Spleen (tissue), 11 donors: Measurements from ENCODE around the gene UNC13B. TPM values are rescaled to one million over a fixed set of nuclear protein-coding genes. Genes with fewer than 3 reads are reported as not detected.

ENCODE experiments used
- DNase-seq: peaks from one replicate; pipeline ENCODE4 v3.0.0-alpha.2; 2020
- H3K27ac ChIP-seq, 8 donors: fragments of 200-600 bp; sonication (generic) in 7 of 8; 1 replicate in 4 of 8; 2 replicates in 4 of 8; pipeline versions ENCODE4 v1.5.0 to v1.8.0; 2016 to 2021; ENCODE audit warnings: inconsistent platforms in 4 of 8, mild to moderate bottlenecking in 4 of 8, moderate library complexity in 1 of 8
- H3K27me3 ChIP-seq, 7 donors: fragments of 200-600 bp; sonication (generic) in 6 of 7; replicated peaks in 1 of 7; 1 replicate in 4 of 7; 2 replicates in 3 of 7; pipeline versions ENCODE4 v1.5.0 to v1.8.0; 2016 to 2021; ENCODE audit warnings: inconsistent platforms in 3 of 7, mild to moderate bottlenecking in 1 of 7
- H3K36me3 ChIP-seq, 6 donors: fragments of 200-600 bp; sonication (generic) in 5 of 6; 1 replicate in 4 of 6; 2 replicates in 2 of 6; pipeline versions ENCODE4 v1.5.0 to v1.8.0; 2016 to 2021; ENCODE audit warnings: inconsistent platforms in 2 of 6
- H3K4me1 ChIP-seq, 6 donors: fragments of 200-600 bp; sonication (generic) in 5 of 6; 1 replicate in 3 of 6; 2 replicates in 3 of 6; pipeline versions ENCODE4 v1.5.0 to v1.8.0; 2016 to 2021; ENCODE audit warnings: inconsistent platforms in 3 of 6
- H3K4me3 ChIP-seq, 8 donors: fragments of 200-600 bp; sonication (generic) in 7 of 8; 1 replicate in 4 of 8; 2 replicates in 4 of 8; pipeline versions ENCODE4 v1.5.0 to v1.8.0; 2016 to 2021; ENCODE audit warnings: inconsistent platforms in 4 of 8, mild to moderate bottlenecking in 4 of 8, moderate library complexity in 2 of 8
- H3K9me3 ChIP-seq, 8 donors: fragments of 200-600 bp; sonication (generic) in 7 of 8; 1 replicate in 4 of 8; 2 replicates in 4 of 8; pipeline versions ENCODE4 v1.5.0 to v1.8.0; 2016 to 2021; ENCODE audit warnings: inconsistent platforms in 4 of 8
- CTCF ChIP-seq, 11 experiments: fragments of 200-600 bp in 7 of 11; fragments of 450-650 bp in 4 of 11; sonication (generic) in 4 of 11; IDR thresholded peaks in 8 of 11; conservative IDR thresholded peaks in 3 of 11; 1 replicate in 7 of 11; 2 replicates in 4 of 11; pipeline versions ENCODE4 v1.4.0 to v1.8.0; 2016 to 2021; ENCODE audit warnings: antibody characterized with exemption in 11 of 11, inconsistent platforms in 4 of 11, mild to moderate bottlenecking in 1 of 11
- POLR2A ChIP-seq, 3 donors: fragments of 450-650 bp; IDR thresholded peaks; one replicate each; pipeline ENCODE4 v1.5.1; 2017; ENCODE audit warnings: antibody characterized with exemption in 3 of 3, mild to moderate bottlenecking in 1 of 3
- POLR2AphosphoS5 ChIP-seq, 3 donors: sonication (generic); formaldehyde crosslinking; IDR thresholded peaks; one replicate each; pipeline ENCODE4 v1.5.1; 2017; ENCODE audit warnings: antibody characterized with exemption in 3 of 3
- WGBS, 5 donors: extraction: QIAGEN DNeasy Blood & Tissue Kit in 3 of 5; methylation state at CpG; one replicate each; pipeline versions ENCODE4 v1.1.5 to v1.1.7; 2013 to 2018; 5-methylcytosine and 5-hydroxymethylcytosine counted together
- intact Hi-C: fragments of 100-400 bp; cut with DNase I; formaldehyde crosslinking; loops from one replicate; pipeline ENCODE4 v1.15.0; 2023; ENCODE audit warnings: low total_unique reads
- polyA plus RNA-seq, 3 donors: library from polyadenylated mRNA; stranded (reverse); fragments of 200-250 nt; gene quantifications; one replicate each; pipeline ENCODE4 v1.2.1, GENCODE V29; 2013
- total RNA-seq, 7 donors: library from RNA; depleted of rRNA in 3 of 7; stranded (reverse); fragments of >200 nt in 3 of 7; fragmentation: NEBNext Ultra II Directional in 4 of 7; extraction: Animal tissue kit (Norgen Biotek cat#: 25700) in 4 of 7; gene quantifications; one replicate each; pipeline versions ENCODE4 v1.1.0 to v1.2.1, GENCODE V29; 2016 to 2021
- donor health status: healthy with polysubstance abuse.
- donor health status: DM: no; HTN: no; CAD: no; lungs with moderate emphysema.
- donor health status: DM: no; HTN: no; CAD: no.
- donor health status: Bipolar disorder and iron deficiency.
- donor health status: healthy.
- donor health status: DM: no; HTN: no; CAD: no.
- donor health status: DM: yes; HTN: yes; CAD: no.

Gene UNC13B
- total and polyA plus RNA-seq, 10 donors: 2.4 to 18.7 (median 12.1) TPM

- no peaks in the 10 kb centered on the region for H3K36me3 ChIP-seq
- intact Hi-C loops: no loop called here
- no peaks in the 10 kb centered on the region for H3K27me3 ChIP-seq
- no peak overlapping the region for H3K27ac ChIP-seq
- peaks cover 4 to 47% (median 30%) of the 10 kb centered on the region in 8 donors for H3K9me3 ChIP-seq
- no peak overlapping the region for H3K4me3 ChIP-seq
- DNase-seq: no peak
- WGBS, 5 donors: 89 to 96% (median 95%) methylated on average over 1 of the region's 1 CpG
- TF ChIP-seq POLR2AphosphoS5 (IDR thresholded peaks at IDR 0.05): no peak
- TF ChIP-seq CTCF (IDR thresholded peaks at IDR 0.05 in 8 of 11, conservative IDR thresholded peaks at IDR 0.05 in 3 of 11): no peak
- no peak for TF ChIP-seq POLR2A (IDR thresholded peaks at IDR 0.05)
- H3K4me1 ChIP-seq: no peaks in the 10 kb centered on the region
Observed at GRCh38 chr9:35190203-35190602, 28.4 kb downstream of the UNC13B start.

- no peaks in the 10 kb centered on the region for H3K4me1 ChIP-seq
- TF ChIP-seq POLR2A (IDR thresholded peaks at IDR 0.05) (no peak), CTCF (IDR thresholded peaks at IDR 0.05 in 8 of 11, conservative IDR thresholded peaks at IDR 0.05 in 3 of 11) (no peak), POLR2AphosphoS5 (IDR thresholded peaks at IDR 0.05) (no peak)
- DNase-seq: no peak
- H3K9me3 ChIP-seq: peaks cover 4 to 47% (median 30%) of the 10 kb centered on the region in 8 donors
- no peak overlapping the region for H3K4me3 ChIP-seq
- no peaks in the 10 kb centered on the region for H3K36me3 ChIP-seq
- WGBS, 5 donors: 94 to 100% (median 100%) methylated on average over 2 of the region's 2 CpGs
- no peaks in the 10 kb centered on the region for H3K27me3 ChIP-seq
- intact Hi-C loops: no loop called here
- no peak overlapping the region for H3K27ac ChIP-seq
Observed at GRCh38 chr9:35191105-35191504, 29.3 kb downstream of the UNC13B start.

GRCh38 chr9:35193762-35194161, 32.0 kb downstream of the UNC13B start:
- no peak for TF ChIP-seq CTCF (IDR thresholded peaks at IDR 0.05 in 8 of 11, conservative IDR thresholded peaks at IDR 0.05 in 3 of 11)
- no peak for TF ChIP-seq POLR2AphosphoS5 (IDR thresholded peaks at IDR 0.05)
- TF ChIP-seq POLR2A (IDR thresholded peaks at IDR 0.05): no peak
- no peaks in the 10 kb centered on the region for H3K4me1 ChIP-seq
- WGBS, 5 donors: 78 to 85% (median 82%) methylated on average over 4 of the region's 4 CpGs
- H3K4me3 ChIP-seq: no peak overlapping the region
- H3K9me3 ChIP-seq: peaks cover 4 to 58% (median 30%) of the 10 kb centered on the region in 8 donors
- intact Hi-C loops: no loop called here
- no peaks in the 10 kb centered on the region for H3K36me3 ChIP-seq
- H3K27ac ChIP-seq: no peak overlapping the region
- H3K27me3 ChIP-seq: no peaks in the 10 kb centered on the region
- DNase-seq: no peak

GRCh38 chr9:35195683-35196082, 33.9 kb downstream of the UNC13B start:
- Histone ChIP-seq H3K4me1 (no peaks in the 10 kb centered on the region), H3K9me3 (peaks cover 4 to 60% (median 35%) of the 10 kb centered on the region in 8 donors), H3K4me3 (no peak overlapping the region), H3K36me3 (no peaks in the 10 kb centered on the region), H3K27me3 (no peaks in the 10 kb centered on the region), H3K27ac (no peak overlapping the region)
- WGBS, 5 donors: 72 to 81% (median 79%) methylated on average over 1 of the region's 1 CpG
- intact Hi-C loops: no loop called here
- no peak for DNase-seq
- TF ChIP-seq POLR2AphosphoS5 (IDR thresholded peaks at IDR 0.05) (no peak), CTCF (IDR thresholded peaks at IDR 0.05 in 8 of 11, conservative IDR thresholded peaks at IDR 0.05 in 3 of 11) (no peak), POLR2A (IDR thresholded peaks at IDR 0.05) (no peak)
